GM19240 (cell line): ENCODE measurements around the gene GBE1.
A peak's percentile ranks its signal among the peaks of the same experiment; 100 is the strongest.
"Not testable (repeated sequence)": the region's sequence is repeated elsewhere in the genome, so short reads cannot be mapped to it uniquely, and the experiment has no call there.

ENCODE experiments used
- DNase-seq: peaks from one replicate; pipeline ENCODE4 v3.0.0; 2011; ENCODE audit warnings: low spot score; ENCODE audit not compliant: insufficient read length

GBE1 gene

GRCh38 chr3:81544385-81544784 is 217.1 kb downstream of the GBE1 start:
- no peak for DNase-seq

- DNase-seq: no peak
These were observed 220.7 kb downstream of the GBE1 start for GRCh38 chr3:81540787-81541186.

- DNase-seq: no peak
These were observed 229.6 kb downstream of the GBE1 start for GRCh38 chr3:81531846-81532245.

GRCh38 chr3:81531263-81531662 is 230.2 kb downstream of the GBE1 start:
- DNase-seq: no peak

- no peak for DNase-seq
These were observed 231.1 kb downstream of the GBE1 start for GRCh38 chr3:81530180-81530939.

GRCh38 chr3:81521855-81522254 is 239.6 kb downstream of the GBE1 start:
- no peak for DNase-seq

GRCh38 chr3:81518945-81519344 is 242.5 kb downstream of the GBE1 start:
- no peak for DNase-seq

- DNase-seq: no peak
These were observed 245.4 kb downstream of the GBE1 start for GRCh38 chr3:81516042-81516441.

- DNase-seq: no peak
These were observed 247.9 kb downstream of the GBE1 start for GRCh38 chr3:81513591-81513990.

- DNase-seq: no peak
These were observed 258.4 kb downstream of the GBE1 start for GRCh38 chr3:81503026-81503425.

- DNase-seq: no peak
These were observed 259.2 kb downstream of the GBE1 start for GRCh38 chr3:81502236-81502635.

- no peak for DNase-seq
These were observed 261.4 kb downstream of the GBE1 start for GRCh38 chr3:81500039-81500438.

GRCh38 chr3:81497572-81498251 is 263.7 kb downstream of the GBE1 start:
- DNase-seq: no peak

GRCh38 chr3:81496407-81497104 is 264.9 kb downstream of the GBE1 start:
- no peak for DNase-seq

- DNase-seq: not testable (repeated sequence)
These were observed 269.0 kb downstream of the GBE1 start for GRCh38 chr3:81492471-81492870.

GRCh38 chr3:81492040-81492439 is 269.4 kb downstream of the GBE1 start:
- no peak for DNase-seq

GRCh38 chr3:81490541-81491288 is 270.7 kb downstream of the GBE1 start:
- peak; percentile 24 for DNase-seq

- DNase-seq: peak; percentile 11
These were observed 276.0 kb downstream of the GBE1 start for GRCh38 chr3:81485444-81485865.

GRCh38 chr3:81484520-81484919 is 276.9 kb downstream of the GBE1 start:
- no peak for DNase-seq

- DNase-seq: no peak
These were observed 278.4 kb downstream of the GBE1 start for GRCh38 chr3:81483046-81483445.

- no peak for DNase-seq
These were observed 283.7 kb downstream of the GBE1 start for GRCh38 chr3:81477740-81478139.

GRCh38 chr3:81476692-81477091 is 284.8 kb downstream of the GBE1 start:
- DNase-seq: no peak
